SW 1271 (cell line): ENCODE results near the gene STPG4.
A peak's percentile ranks its signal among the peaks of the same experiment; 100 is the strongest.

Experiments
- DNase-seq, 2 experiments: peaks; one replicate each; lab custom pipeline; 2025; lab: John Stamatoyannopoulos, UW

STPG4 gene

GRCh38 chr2:47087051-47087450 lies 68.1 kb downstream of the STPG4 start:
- no peak for DNase-seq

GRCh38 chr2:47086571-47086970 lies 68.5 kb downstream of the STPG4 start:
- DNase-seq: no peak

- DNase-seq: no peak
Measured at GRCh38 chr2:47086054-47086471, 69.0 kb downstream of the STPG4 start.

GRCh38 chr2:47083886-47084687 lies 71.0 kb downstream of the STPG4 start:
- no peak for DNase-seq

- DNase-seq: no peak
Measured at GRCh38 chr2:47083485-47083884, 71.6 kb downstream of the STPG4 start.

GRCh38 chr2:47083005-47083404 lies 72.1 kb downstream of the STPG4 start:
- DNase-seq: no peak

GRCh38 chr2:47080888-47081301 lies 74.2 kb downstream of the STPG4 start:
- no peak for DNase-seq

GRCh38 chr2:47079515-47080412 lies 75.3 kb downstream of the STPG4 start:
- DNase-seq: no peak

- DNase-seq: no peak
Measured at GRCh38 chr2:47078541-47079482, 76.3 kb downstream of the STPG4 start.

- DNase-seq: no peak
Measured at GRCh38 chr2:47077442-47078117, 77.5 kb downstream of the STPG4 start.

- peak; percentile 96 for DNase-seq
Measured at GRCh38 chr2:47076586-47077441, 78.3 kb downstream of the STPG4 start.

- DNase-seq: no peak
Measured at GRCh38 chr2:47076126-47076506, 79.0 kb downstream of the STPG4 start.

- DNase-seq: peak in 1 of 2 experiments; percentile 34
Measured at GRCh38 chr2:47075361-47076125, 79.6 kb downstream of the STPG4 start.

GRCh38 chr2:47074691-47075090 lies 80.4 kb downstream of the STPG4 start:
- DNase-seq: no peak

GRCh38 chr2:47073641-47074040 lies 81.5 kb downstream of the STPG4 start:
- DNase-seq: no peak

- no peak for DNase-seq
Measured at GRCh38 chr2:47073217-47073616, 81.9 kb downstream of the STPG4 start.

GRCh38 chr2:47072728-47073191 lies 82.3 kb downstream of the STPG4 start:
- peak in 1 of 2 experiments; percentile 20 for DNase-seq

- no peak for DNase-seq
Measured at GRCh38 chr2:47072018-47072691, 83.0 kb downstream of the STPG4 start.
